GM18517 (cell line): ENCODE measurements around the gene GABRG3.

ENCODE experiments used
- ATAC-seq: cut with Tn5 transposase; IDR thresholded peaks from one replicate; pipeline ENCODE4 v1.9.1; 2021; ENCODE audit warnings: mild to moderate bottlenecking, moderate library complexity; ENCODE audit not compliant: unreplicated experiment

Gene GABRG3

GRCh38 chr15:27549746-27550145, 578.8 kb downstream of the GABRG3 start:
- ATAC-seq, result no peak

- no peak for ATAC-seq
Measured at GRCh38 chr15:27550635-27551034, 579.7 kb downstream of the GABRG3 start.

GRCh38 chr15:27561816-27562215, 590.8 kb downstream of the GABRG3 start:
- ATAC-seq, result no peak

- no peak for ATAC-seq
Measured at GRCh38 chr15:27563765-27564370, 592.9 kb downstream of the GABRG3 start.

- ATAC-seq, result no peak
Measured at GRCh38 chr15:27564656-27565055, 593.7 kb downstream of the GABRG3 start.

- ATAC-seq, result no peak
Measured at GRCh38 chr15:27570746-27571145, 599.8 kb downstream of the GABRG3 start.

- ATAC-seq, result no peak
Measured at GRCh38 chr15:27573805-27574485, 603.0 kb downstream of the GABRG3 start.

GRCh38 chr15:27574541-27575054, 603.6 kb downstream of the GABRG3 start:
- no peak for ATAC-seq

GRCh38 chr15:27575521-27575920, 604.5 kb downstream of the GABRG3 start:
- ATAC-seq, result no peak

- ATAC-seq, result no peak
Measured at GRCh38 chr15:27576576-27576975, 605.6 kb downstream of the GABRG3 start.

GRCh38 chr15:27579738-27580137, 608.8 kb downstream of the GABRG3 start:
- no peak for ATAC-seq

- ATAC-seq, result no peak
Measured at GRCh38 chr15:27582726-27583410, 611.9 kb downstream of the GABRG3 start.

- no peak for ATAC-seq
Measured at GRCh38 chr15:27583651-27584050, 612.7 kb downstream of the GABRG3 start.

GRCh38 chr15:27585041-27585640, 614.2 kb downstream of the GABRG3 start:
- no peak for ATAC-seq

- no peak for ATAC-seq
Measured at GRCh38 chr15:27587810-27588209, 616.8 kb downstream of the GABRG3 start.

- no peak for ATAC-seq
Measured at GRCh38 chr15:27589260-27589659, 618.3 kb downstream of the GABRG3 start.

- ATAC-seq, result no peak
Measured at GRCh38 chr15:27589782-27590181, 618.8 kb downstream of the GABRG3 start.
